HUES48 (cell line): ENCODE results near the gene IBA57.
"Not testable (repeated sequence)": the region's sequence is repeated elsewhere in the genome, so short reads cannot be mapped to it uniquely, and the experiment has no call there.

Experiments used
- H3K27ac ChIP-seq: one replicate; pipeline ENCODE4 v1.7.0; 2013; ENCODE audit warnings: low read depth, low read length, inconsistent platforms
- H3K27me3 ChIP-seq: 2 replicates; pipeline ENCODE4 v1.6.1; 2013; ENCODE audit warnings: mild to moderate bottlenecking, low read length; ENCODE audit not compliant: control insufficient read depth, insufficient read depth
- H3K36me3 ChIP-seq: 2 replicates; pipeline ENCODE4 v1.6.1; 2013; ENCODE audit warnings: low read length; ENCODE audit not compliant: control insufficient read depth, insufficient read depth
- H3K4me1 ChIP-seq: 2 replicates; pipeline ENCODE4 v1.6.1; 2013; ENCODE audit warnings: mild to moderate bottlenecking, low read length; ENCODE audit not compliant: control insufficient read depth, insufficient read depth
- H3K4me3 ChIP-seq: 2 replicates; pipeline ENCODE4 v1.5.1; 2013; ENCODE audit warnings: mild to moderate bottlenecking, low read depth, low read length
- H3K9ac ChIP-seq: 2 replicates; pipeline ENCODE4 v1.6.1; 2013; ENCODE audit warnings: mild to moderate bottlenecking, low read depth, low read length, moderate library complexity
- H3K9me3 ChIP-seq: 2 replicates; pipeline ENCODE4 v1.6.1; 2013; ENCODE audit warnings: low read length; ENCODE audit not compliant: control insufficient read depth, insufficient read depth

The IBA57 gene

DNA sequence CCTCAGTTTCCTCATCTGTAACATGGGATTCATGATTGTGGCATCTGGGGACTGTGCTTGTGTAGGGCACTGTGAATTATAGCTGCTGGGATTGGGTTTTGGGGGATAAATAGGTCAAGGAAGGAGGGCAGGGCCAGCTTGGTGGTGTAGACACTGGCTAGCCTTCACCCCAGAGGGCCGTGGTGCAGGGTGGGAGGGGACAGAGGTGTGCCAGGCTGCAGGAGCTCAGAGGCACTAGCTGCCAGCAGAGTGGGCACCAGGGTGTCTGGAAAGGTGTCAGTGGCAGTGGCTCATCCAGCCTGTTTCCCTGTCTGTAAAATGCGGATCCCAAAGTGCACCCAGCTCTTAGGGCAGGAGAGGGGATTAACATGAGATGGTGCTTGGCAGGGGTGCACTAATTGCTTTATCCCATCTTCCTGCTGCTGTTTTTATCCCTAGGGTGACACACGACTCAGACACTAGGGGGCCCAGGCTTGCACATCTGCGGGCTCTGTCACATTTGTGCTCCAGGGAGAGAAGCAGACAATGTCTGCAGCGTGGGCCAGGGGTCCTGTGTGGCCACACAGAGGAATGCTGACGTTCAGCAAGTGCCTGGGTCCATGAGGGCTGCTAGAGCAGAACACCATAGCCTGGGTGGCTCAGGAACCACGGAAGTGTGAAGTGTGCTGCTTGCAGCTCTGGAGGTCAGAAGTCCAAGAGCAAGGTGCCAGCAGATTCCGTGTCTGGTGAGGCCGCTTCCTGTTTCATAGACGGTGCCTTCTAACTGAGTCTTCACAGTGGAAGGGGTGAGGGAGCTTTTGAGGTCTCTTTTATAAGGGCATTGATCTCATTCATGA lies 61.6 kb downstream of the IBA57 start:
- no peak overlapping the region for H3K4me3 ChIP-seq
- H3K27me3 ChIP-seq = no peaks in the 10 kb centered on the region
- H3K36me3 ChIP-seq = peaks cover 69% of the 10 kb centered on the region
- no peaks in the 10 kb centered on the region for H3K4me1 ChIP-seq
- no peak overlapping the region for H3K9ac ChIP-seq
- no peak overlapping the region for H3K27ac ChIP-seq
- H3K9me3 ChIP-seq = no peaks in the 10 kb centered on the region

DNA sequence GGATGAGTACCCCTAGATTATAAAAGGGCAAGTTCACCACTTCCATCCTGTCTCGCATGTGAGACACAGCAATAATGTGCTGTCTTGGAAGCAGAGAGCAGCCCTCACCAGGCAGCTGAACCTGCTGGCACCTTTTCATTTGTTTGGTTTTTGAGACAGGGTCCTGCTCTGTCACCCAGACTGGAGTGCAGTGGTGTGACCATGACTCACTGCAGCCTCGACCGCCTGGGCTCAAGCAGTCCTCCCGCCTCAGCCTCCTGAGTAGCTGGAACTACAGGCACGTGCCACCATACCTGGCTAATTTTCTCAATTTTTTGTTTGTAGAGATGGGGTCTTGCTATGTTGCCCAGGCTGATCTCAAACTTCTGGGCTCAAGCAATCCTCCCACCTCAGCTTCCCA lies 62.5 kb downstream of the IBA57 start:
- not testable (repeated sequence) for H3K4me1 ChIP-seq, H3K4me3 ChIP-seq, H3K9ac ChIP-seq, H3K27me3 ChIP-seq, H3K9me3 ChIP-seq, H3K27ac ChIP-seq
- H3K36me3 ChIP-seq = peaks cover 66% of the 10 kb centered on the region

DNA sequence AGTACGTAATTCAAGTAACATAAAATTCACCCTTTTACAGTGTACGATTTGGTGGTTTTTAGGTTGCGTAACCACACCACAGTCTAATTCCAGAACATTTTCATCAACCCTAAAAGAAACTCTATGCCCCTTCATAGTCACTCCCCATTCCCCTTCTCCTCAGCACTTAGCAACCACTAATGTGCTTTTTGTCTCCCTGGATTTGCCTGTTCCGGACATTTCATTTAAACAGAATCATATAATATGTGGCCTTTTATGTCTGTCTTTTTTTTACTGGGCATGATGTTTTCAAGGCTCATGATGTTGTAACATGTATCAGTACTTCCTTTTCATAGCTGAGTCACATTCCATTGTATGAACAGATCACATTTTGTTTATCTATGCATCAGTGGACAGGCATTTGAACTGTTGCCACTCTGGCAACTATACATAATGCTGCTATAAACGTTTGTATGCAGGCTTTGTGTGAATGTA lies 63.0 kb downstream of the IBA57 start:
- H3K9me3 ChIP-seq = no peaks in the 10 kb centered on the region
- H3K4me1 ChIP-seq = no peaks in the 10 kb centered on the region
- H3K9ac ChIP-seq = no peak overlapping the region
- no peaks in the 10 kb centered on the region for H3K27me3 ChIP-seq
- H3K4me3 ChIP-seq = no peak overlapping the region
- H3K36me3 ChIP-seq = peaks cover 67% of the 10 kb centered on the region
- no peak overlapping the region for H3K27ac ChIP-seq

DNA sequence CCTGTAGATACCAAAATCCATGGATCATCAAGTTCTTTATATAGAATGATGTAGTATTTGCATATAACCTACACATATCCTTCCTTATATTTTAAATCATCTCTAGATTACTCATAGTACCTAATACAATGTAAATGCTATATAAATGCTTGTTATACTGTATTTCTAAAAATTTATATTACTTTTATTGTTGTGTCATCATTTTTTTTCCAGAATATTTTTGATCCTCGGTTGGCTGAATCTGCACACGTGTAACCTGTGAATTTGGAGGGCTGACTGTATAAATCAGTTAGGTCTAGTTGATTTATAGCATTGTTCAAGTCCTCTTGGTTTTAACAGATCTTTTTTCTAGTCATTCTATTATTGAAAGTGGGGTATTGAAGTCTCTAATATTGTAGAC lies 65.6 kb downstream of the IBA57 start:
- Histone ChIP-seq H3K9ac (no peak overlapping the region), H3K9me3 (no peaks in the 10 kb centered on the region), H3K4me1 (no peaks in the 10 kb centered on the region), H3K27me3 (no peaks in the 10 kb centered on the region), H3K36me3 (peaks cover 45% of the 10 kb centered on the region), H3K4me3 (no peak overlapping the region), H3K27ac (no peak overlapping the region)
